Neural cell (in vitro differentiated cells): Measurements from ENCODE around the gene NBPF3. TPM values are rescaled to one million over a fixed set of nuclear protein-coding genes. Genes with fewer than 3 reads are reported as not detected.

Source experiments
- H2AFZ ChIP-seq: fragments of 200-600, 300-800 bp; sonication (generic), shearing (Covaris generic); 2 replicates; pipeline ENCODE4 v1.6.0; 2014; ENCODE audit warnings: low read depth, mild to moderate bottlenecking, antibody characterized with exemption, low read length, moderate library complexity
- H3F3A ChIP-seq: fragments of 200-600 bp; shearing (Covaris generic); 2 replicates; pipeline ENCODE4 v1.6.1; 2016; ENCODE audit warnings: mild to moderate bottlenecking, moderate library complexity, mixed read lengths, antibody characterized with exemption, low read length; ENCODE audit not compliant: insufficient read depth, poor library complexity, severe bottlenecking
- H3K27ac ChIP-seq: fragments of 200-600, 300-800 bp; sonication (generic), shearing (Covaris generic); 2 replicates; pipeline ENCODE4 v1.5.1; 2014; ENCODE audit warnings: mild to moderate bottlenecking, low read length, moderate library complexity
- H3K27me3 ChIP-seq: fragments of 300-800, 200-600 bp; sonication (generic), shearing (Covaris generic); 2 replicates; pipeline ENCODE4 v1.6.0; 2014; ENCODE audit warnings: mild to moderate bottlenecking, low read depth, low read length, moderate library complexity; ENCODE audit not compliant: insufficient read depth
- H3K36me3 ChIP-seq: fragments of 300-800, 200-600 bp; sonication (generic), shearing (Covaris generic); 2 replicates; pipeline ENCODE4 v1.5.1; 2014; ENCODE audit warnings: mild to moderate bottlenecking, antibody characterized with exemption, low read length, moderate library complexity; ENCODE audit not compliant: insufficient read depth
- H3K4me2 ChIP-seq: fragments of 300-800, 200-600 bp; sonication (generic), shearing (Covaris generic); 2 replicates; pipeline ENCODE4 v1.6.0; 2014; ENCODE audit warnings: mild to moderate bottlenecking, low read length
- H3K4me3 ChIP-seq: fragments of 300-800, 200-600 bp; sonication (generic), shearing (Covaris generic); 2 replicates; pipeline ENCODE4 v1.5.1; 2014; ENCODE audit warnings: mild to moderate bottlenecking, low read length, moderate library complexity
- H3K79me2 ChIP-seq: fragments of 200-600 bp; shearing (Covaris generic); replicated peaks from 2 replicates; pipeline ENCODE4 v1.6.0; 2014; ENCODE audit warnings: mild to moderate bottlenecking, low read length, moderate library complexity; ENCODE audit not compliant: insufficient read depth
- H3K9ac ChIP-seq: fragments of 300-800, 200-600 bp; sonication (generic), shearing (Covaris generic); 2 replicates; pipeline ENCODE4 v1.6.1; 2016; ENCODE audit warnings: mild to moderate bottlenecking, low read length, mixed read lengths
- H3K9me2 ChIP-seq: fragments of 200-600 bp; shearing (Covaris generic); 2 replicates; pipeline ENCODE4 v1.6.1; 2016; ENCODE audit warnings: mild to moderate bottlenecking, low read length, mixed read lengths; ENCODE audit not compliant: insufficient read depth
- H3K9me3 ChIP-seq: fragments of 200-600, 300-800 bp; sonication (generic), shearing (Covaris generic); 2 replicates; pipeline ENCODE4 v1.6.1; 2016; ENCODE audit warnings: mild to moderate bottlenecking, mixed run types, low read length, moderate library complexity, mixed read lengths
- H4K20me1 ChIP-seq: fragments of 200-600 bp; shearing (Covaris generic); 2 replicates; pipeline ENCODE4 v1.6.1; 2016; ENCODE audit warnings: mild to moderate bottlenecking, mixed run types; ENCODE audit not compliant: insufficient read depth
- CTCF ChIP-seq: fragments of 450-650 bp; IDR thresholded peaks from 2 replicates; pipeline ENCODE4 v1.5.1; 2014; ENCODE audit warnings: antibody characterized with exemption, mild to moderate bottlenecking, moderate library complexity; ENCODE audit not compliant: poor library complexity, severe bottlenecking
- EP300 ChIP-seq: fragments of 450-650 bp; conservative IDR thresholded peaks from 2 replicates; pipeline ENCODE4 v1.6.1; 2014; ENCODE audit warnings: antibody characterized with exemption, mild to moderate bottlenecking, moderate library complexity; ENCODE audit not compliant: poor library complexity, severe bottlenecking
- EZH2 ChIP-seq: fragments of 200-600, 300-800 bp; shearing (Covaris generic), sonication (generic); IDR thresholded peaks from 2 replicates; pipeline ENCODE4 v1.6.1; 2014; ENCODE audit warnings: antibody characterized with exemption, low read length, borderline replicate concordance, mild to moderate bottlenecking; ENCODE audit not compliant: insufficient read depth, poor library complexity, severe bottlenecking
- MXI1 ChIP-seq: fragments of 450-650 bp; conservative IDR thresholded peaks from 2 replicates; pipeline ENCODE4 v1.6.1; 2014; ENCODE audit warnings: antibody characterized with exemption, mild to moderate bottlenecking; ENCODE audit not compliant: poor library complexity, severe bottlenecking
- POLR2AphosphoS5 ChIP-seq: IDR thresholded peaks from 2 replicates; pipeline ENCODE4 v1.6.1; 2012
- RAD21 ChIP-seq: fragments of 450-650 bp; conservative IDR thresholded peaks from 2 replicates; pipeline ENCODE4 v1.6.1; 2014; ENCODE audit warnings: antibody characterized with exemption, mild to moderate bottlenecking, moderate library complexity
- REST ChIP-seq: IDR thresholded peaks from 2 replicates; pipeline ENCODE4 v1.6.1; 2012; ENCODE audit warnings: borderline replicate concordance
- SMC3 ChIP-seq: fragments of 450-650 bp; conservative IDR thresholded peaks from 2 replicates; pipeline ENCODE4 v1.6.1; 2014; ENCODE audit warnings: antibody characterized with exemption, mild to moderate bottlenecking, moderate library complexity; ENCODE audit not compliant: poor library complexity
- TAF1 ChIP-seq: IDR thresholded peaks from 2 replicates; pipeline ENCODE4 v1.6.1; 2012; ENCODE audit warnings: low read depth
- polyA plus RNA-seq: library from polyadenylated mRNA; depleted of rRNA; stranded (reverse); fragments of >200 nt; gene quantifications from 2 replicates; pipeline ENCODE4 v1.2.3, GENCODE V29; 2014

NBPF3 gene
- polyA plus RNA-seq, 1 donor from 2014 or later = 14.4 TPM

GRCh38 chr1:21472861-21473260 is 32.9 kb downstream of the NBPF3 start:
- Histone ChIP-seq H3K4me3 (no peak overlapping the region), H3K79me2 (no peaks in the 10 kb centered on the region)

DNA sequence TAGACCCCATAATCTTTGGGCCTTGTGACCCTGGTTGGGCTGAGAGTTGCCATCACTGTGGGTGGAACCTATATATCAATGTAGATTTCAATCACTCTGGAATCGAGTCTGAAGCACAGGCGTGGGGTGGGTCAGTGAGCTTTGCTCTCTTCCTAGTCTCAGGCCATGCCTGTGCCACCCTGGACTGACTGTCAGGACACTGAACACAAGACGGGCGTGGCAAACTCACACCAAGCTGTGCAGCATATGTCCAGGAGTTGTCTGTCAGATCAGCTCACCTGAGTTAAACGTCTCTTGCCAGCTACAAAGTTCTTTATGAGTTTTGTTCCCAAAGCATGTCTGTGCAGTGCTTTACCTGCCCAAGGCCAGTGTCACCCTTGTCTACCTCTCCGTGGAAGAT is 38.4 kb downstream of the NBPF3 start:
- Histone ChIP-seq H3K27me3 (no peaks in the 10 kb centered on the region), H3K36me3 (no peaks in the 10 kb centered on the region), H3F3A (no peaks in the 10 kb centered on the region), H3K9ac (no peak overlapping the region), H3K79me2 (no peaks in the 10 kb centered on the region), H3K4me3 (no peak overlapping the region), H3K9me3 (no peaks in the 10 kb centered on the region), H4K20me1 (no peaks in the 10 kb centered on the region), H3K9me2 (no peaks in the 10 kb centered on the region), H2AFZ (no peak overlapping the region), H3K27ac (no peak overlapping the region), H3K4me2 (no peak overlapping the region)
- no peak for TF ChIP-seq EZH2
- TF ChIP-seq POLR2AphosphoS5 = no peak
- TF ChIP-seq CTCF = no peak
- no peak for TF ChIP-seq RAD21
- TF ChIP-seq MXI1 = no peak
- no peak for TF ChIP-seq REST

More at GRCh38 chr1:21472861-21473260, 32.9 kb downstream of the NBPF3 start:
- Histone ChIP-seq H3K9ac (no peak overlapping the region), H3F3A (no peaks in the 10 kb centered on the region), H4K20me1 (no peaks in the 10 kb centered on the region), H3K27ac (no peak overlapping the region), H3K9me3 (no peaks in the 10 kb centered on the region), H3K27me3 (no peaks in the 10 kb centered on the region), H3K9me2 (no peaks in the 10 kb centered on the region), H3K36me3 (no peaks in the 10 kb centered on the region), H2AFZ (no peak overlapping the region), H3K4me2 (no peak overlapping the region)
- TF ChIP-seq POLR2AphosphoS5 (no peak), RAD21 (no peak), EZH2 (no peak), TAF1 (no peak), SMC3 (no peak), REST (no peak), EP300 (no peak), CTCF (no peak), MXI1 (no peak)
